Breast epithelium (tissue), 4 donors: ENCODE data around the gene GDF10. TPM values are rescaled to one million over a fixed set of nuclear protein-coding genes. Genes with fewer than 3 reads are reported as not detected.

Source experiments
- DNase-seq, 2 donors: peaks; one replicate each; pipeline ENCODE4 v3.0.0-alpha.2; 2019; ENCODE audit warnings: low spot score in 2 of 2
- H3K27ac ChIP-seq, 2 donors: fragments of 200-600 bp; sonication (generic) in 1 of 2; one replicate each; pipeline ENCODE4 v1.5.1; 2016 to 2019; ENCODE audit warnings: mild to moderate bottlenecking in 1 of 2
- H3K27me3 ChIP-seq, 2 donors: fragments of 200-600 bp; sonication (generic) in 1 of 2; one replicate each; pipeline versions ENCODE4 v1.5.1 to v1.6.0; 2017 to 2019; ENCODE audit warnings: control low read depth in 1 of 2, mild to moderate bottlenecking in 1 of 2
- H3K36me3 ChIP-seq: fragments of 200-600 bp; one replicate; pipeline ENCODE4 v1.5.1; 2019
- H3K4me1 ChIP-seq, 2 donors: fragments of 200-600 bp; sonication (generic); one replicate each; pipeline ENCODE4 v1.5.1; 2016 to 2019; ENCODE audit warnings: control low read depth in 1 of 2
- H3K4me3 ChIP-seq, 3 donors: fragments of 200-600 bp; sonication (generic); 1 replicate in 2 of 3; 2 replicates in 1 of 3; pipeline ENCODE4 v1.5.1; 2016 to 2019; ENCODE audit warnings: mild to moderate bottlenecking in 3 of 3, moderate library complexity in 2 of 3
- H3K9me3 ChIP-seq, 2 donors: fragments of 200-600 bp; sonication (generic) in 1 of 2; one replicate each; pipeline ENCODE4 v1.5.1; 2016 to 2019; ENCODE audit warnings: control low read depth in 1 of 2
- CTCF ChIP-seq, 3 donors: fragments of 450-650 bp; IDR thresholded peaks; one replicate each; pipeline ENCODE4 v1.5.1; 2016 to 2017; ENCODE audit warnings: antibody characterized with exemption in 3 of 3, mild to moderate bottlenecking in 3 of 3, moderate library complexity in 3 of 3
- POLR2A ChIP-seq: fragments of 450-650 bp; IDR thresholded peaks from one replicate; pipeline ENCODE4 v1.6.1; 2016; ENCODE audit warnings: antibody characterized with exemption, mild to moderate bottlenecking, moderate library complexity
- POLR2AphosphoS5 ChIP-seq, 3 donors: sonication (generic); formaldehyde crosslinking; IDR thresholded peaks; one replicate each; pipeline ENCODE4 v1.6.1; 2017; ENCODE audit warnings: antibody characterized with exemption in 3 of 3
- intact Hi-C: fragments of 100-400 bp; cut with DNase I; formaldehyde crosslinking; loops from one replicate; pipeline ENCODE4 v1.15.1; 2023; ENCODE audit warnings: low total_unique reads
- total RNA-seq, 3 donors: library from RNA; depleted of rRNA; stranded (reverse); fragments of >200 nt; gene quantifications; one replicate each; pipeline ENCODE4 v1.1.0, GENCODE V29; 2016

Gene GDF10
- total RNA-seq, 3 donors from 2014 or later = 2.0 to 12.3 (median 2.0) TPM

- H3K36me3 ChIP-seq = no peaks in the 10 kb centered on the region
- DNase-seq = no peak
- H3K27me3 ChIP-seq = no peaks in the 10 kb centered on the region
- TF ChIP-seq POLR2AphosphoS5 (IDR thresholded peaks at IDR 0.05) = no peak
- TF ChIP-seq POLR2A = no peak
- intact Hi-C loops = no loop called here
- H3K9me3 ChIP-seq = no peaks in the 10 kb centered on the region
- no peaks in the 10 kb centered on the region for H3K4me1 ChIP-seq
- no peak overlapping the region for H3K27ac ChIP-seq
- no peak overlapping the region for H3K4me3 ChIP-seq
These were observed 47.3 kb downstream of the GDF10 start for GRCh38 chr10:47347303-47347675.

GRCh38 chr10:47348138-47348651, 48.2 kb downstream of the GDF10 start, which contains the start of gene RBP3:
TSS of gene RBP3 (plus strand) at chr10:47348363. CDS start at chr10:47348485, 122 bp downstream.
- TF ChIP-seq CTCF (IDR thresholded peaks at IDR 0.05) (no peak), POLR2AphosphoS5 (IDR thresholded peaks at IDR 0.05) (no peak)
- Histone ChIP-seq H3K27me3 (no peaks in the 10 kb centered on the region), H3K4me1 (no peaks in the 10 kb centered on the region), H3K27ac (no peak within 1 kb of the TSS), H3K9me3 (no peaks in the 10 kb centered on the region), H3K36me3 (no peaks in the 10 kb centered on the region), H3K4me3 (no peak within 1 kb of the TSS)
- peak in 1 of 2 donors; percentile 14 for DNase-seq
- intact Hi-C loops = no loop called here

- Histone ChIP-seq H3K9me3 (no peaks in the 10 kb centered on the region), H3K4me3 (no peak overlapping the region), H3K27ac (no peak overlapping the region), H3K36me3 (no peaks in the 10 kb centered on the region), H3K4me1 (no peaks in the 10 kb centered on the region), H3K27me3 (no peaks in the 10 kb centered on the region)
- intact Hi-C loops = no loop called here
- TF ChIP-seq POLR2AphosphoS5 (IDR thresholded peaks at IDR 0.05) = no peak
- DNase-seq = no peak
These were observed 48.9 kb downstream of the GDF10 start for GRCh38 chr10:47348661-47349470.

GRCh38 chr10:47349516-47349915, 49.5 kb downstream of the GDF10 start:
- DNase-seq = no peak
- Histone ChIP-seq H3K36me3 (no peaks in the 10 kb centered on the region), H3K4me1 (no peaks in the 10 kb centered on the region), H3K27ac (no peak overlapping the region), H3K27me3 (no peaks in the 10 kb centered on the region), H3K9me3 (no peaks in the 10 kb centered on the region), H3K4me3 (no peak overlapping the region)
- intact Hi-C loops = no loop called here
- TF ChIP-seq CTCF (IDR thresholded peaks at IDR 0.05) (no peak), POLR2AphosphoS5 (IDR thresholded peaks at IDR 0.05) (no peak), POLR2A (no peak)

- intact Hi-C loops = no loop called here
- H3K4me1 ChIP-seq = no peaks in the 10 kb centered on the region
- DNase-seq = no peak
These were observed 50.0 kb downstream of the GDF10 start for GRCh38 chr10:47349941-47350371.

More at GRCh38 chr10:47349941-47350371, 50.0 kb downstream of the GDF10 start:
- TF ChIP-seq POLR2AphosphoS5 (IDR thresholded peaks at IDR 0.05) = no peak
- no peak for TF ChIP-seq POLR2A
- TF ChIP-seq CTCF (IDR thresholded peaks at IDR 0.05) = no peak
- Histone ChIP-seq H3K9me3 (no peaks in the 10 kb centered on the region), H3K27ac (no peak overlapping the region), H3K4me3 (no peak overlapping the region), H3K27me3 (no peaks in the 10 kb centered on the region), H3K36me3 (no peaks in the 10 kb centered on the region)
